HG03045 (cell line): ENCODE data around the gene ZBTB8A.
"Not testable (repeated sequence)": the region's sequence is repeated elsewhere in the genome, so short reads cannot be mapped to it uniquely, and the experiment has no call there.

Source experiments
- ATAC-seq: cut with Tn5 transposase; IDR thresholded peaks from one replicate; pipeline ENCODE4 v1.9.1; 2021; ENCODE audit warnings: mild to moderate bottlenecking, moderate library complexity; ENCODE audit not compliant: unreplicated experiment

Gene ZBTB8A

DNA sequence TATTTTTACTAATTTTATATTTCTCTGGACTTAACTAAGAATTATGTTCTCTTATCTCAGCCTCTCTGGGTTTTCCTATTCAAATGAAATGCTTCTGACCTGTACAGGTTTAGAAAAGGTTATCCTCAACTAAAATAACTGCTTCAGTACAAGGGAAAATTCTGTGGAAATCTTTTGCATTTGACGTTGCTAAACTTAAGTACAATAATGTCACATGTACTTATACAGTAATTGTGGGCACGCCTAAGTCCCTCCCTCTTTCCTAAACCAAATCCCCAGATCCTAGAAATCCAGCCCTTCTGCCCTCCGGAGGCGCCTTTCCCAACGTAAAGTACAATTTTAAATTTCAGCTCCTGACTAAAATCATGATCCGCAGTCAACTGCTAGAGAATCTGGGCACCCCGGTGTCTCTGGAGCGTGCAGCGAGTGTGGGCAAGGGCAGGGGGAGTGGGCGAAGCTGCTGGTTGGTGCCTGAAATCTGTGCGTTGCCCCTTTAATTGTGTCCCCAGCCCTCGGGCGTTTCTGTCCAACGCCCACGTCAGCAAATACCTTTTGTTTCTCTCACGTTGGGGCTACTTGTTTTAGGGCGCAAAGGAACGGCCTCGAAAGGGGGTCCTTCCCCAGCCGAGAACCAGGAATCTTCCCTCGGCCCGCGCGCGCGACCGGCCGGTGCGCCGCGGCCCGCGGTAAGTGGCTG is at the start of gene ZBTB8A:
Gene ZBTB8A, plus strand, starts transcription at position 541 of the 697 bp plus-strand sequence. CDS start 53,505 bp downstream, outside the sequence.
- no peak for ATAC-seq

DNA sequence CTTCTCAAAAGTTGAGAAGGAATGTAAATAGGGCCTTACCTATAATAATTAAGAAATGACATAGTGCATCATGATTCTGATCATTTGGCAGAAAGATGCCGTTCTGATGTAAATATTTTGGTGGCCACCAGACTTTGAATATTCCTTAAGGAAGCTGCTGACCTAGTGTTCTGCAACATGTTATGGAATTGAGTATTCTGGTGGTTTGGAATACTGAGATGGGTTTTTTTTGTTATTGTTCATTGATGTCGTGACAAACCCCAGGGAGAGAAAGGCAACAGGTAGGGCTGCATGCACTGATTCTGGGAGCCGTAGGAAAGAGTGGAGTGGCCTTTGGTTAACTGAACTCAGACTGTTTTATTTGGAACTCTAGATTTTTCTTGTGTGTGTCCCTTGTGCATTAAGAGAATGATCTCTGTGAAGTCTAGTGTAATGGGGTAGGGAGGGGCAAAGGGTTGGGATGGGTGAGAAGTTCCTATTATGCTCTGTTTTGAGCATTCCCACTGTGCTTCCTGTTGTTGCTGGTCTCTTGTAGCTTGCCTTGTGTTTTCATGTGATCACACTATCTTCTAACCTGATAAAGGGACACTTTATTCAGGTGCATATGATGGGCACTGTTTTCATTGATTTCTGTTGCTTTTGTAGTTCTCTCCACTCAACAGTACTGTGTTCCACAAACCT is 49.3 kb upstream of the ZBTB8A start:
- no peak for ATAC-seq

DNA sequence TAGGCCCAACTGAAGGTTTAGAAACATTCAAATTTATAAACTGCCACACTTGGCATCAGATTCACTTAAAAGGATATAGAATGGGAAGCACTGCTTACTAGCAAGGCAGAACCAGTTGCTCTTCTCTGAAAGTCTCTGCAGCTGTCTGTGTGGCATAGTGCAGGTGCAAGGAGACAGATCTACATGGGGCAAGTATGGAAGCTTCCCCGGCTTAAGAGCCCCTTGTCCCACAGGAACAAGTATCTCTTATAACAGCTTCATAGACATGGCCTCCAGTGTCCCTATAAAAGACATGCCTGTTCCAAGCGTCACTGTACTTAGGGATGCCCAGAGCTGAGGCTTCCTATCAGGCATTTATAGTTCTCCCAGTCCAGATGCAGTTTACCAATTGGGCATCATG is 47.8 kb upstream of the ZBTB8A start:
- no peak for ATAC-seq

DNA sequence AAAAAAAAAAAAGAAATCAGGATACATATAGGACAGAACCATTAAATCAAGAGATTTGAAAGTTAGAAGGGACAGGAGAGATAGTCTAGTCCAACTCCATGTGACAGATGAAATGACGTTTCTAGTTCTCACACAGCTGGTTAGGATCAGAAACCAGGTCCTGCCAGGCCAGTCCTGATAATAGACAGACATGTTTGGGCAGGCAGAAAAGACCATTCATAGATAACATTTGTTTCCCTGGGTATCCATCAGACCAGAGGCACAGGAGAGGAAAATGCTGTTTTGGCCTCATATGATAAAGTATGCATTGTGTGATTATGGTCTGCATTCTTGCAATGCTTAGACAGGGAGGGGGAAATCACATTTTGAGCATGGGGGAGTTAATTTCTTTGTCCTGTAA is 45.0 kb upstream of the ZBTB8A start:
- no peak for ATAC-seq

DNA sequence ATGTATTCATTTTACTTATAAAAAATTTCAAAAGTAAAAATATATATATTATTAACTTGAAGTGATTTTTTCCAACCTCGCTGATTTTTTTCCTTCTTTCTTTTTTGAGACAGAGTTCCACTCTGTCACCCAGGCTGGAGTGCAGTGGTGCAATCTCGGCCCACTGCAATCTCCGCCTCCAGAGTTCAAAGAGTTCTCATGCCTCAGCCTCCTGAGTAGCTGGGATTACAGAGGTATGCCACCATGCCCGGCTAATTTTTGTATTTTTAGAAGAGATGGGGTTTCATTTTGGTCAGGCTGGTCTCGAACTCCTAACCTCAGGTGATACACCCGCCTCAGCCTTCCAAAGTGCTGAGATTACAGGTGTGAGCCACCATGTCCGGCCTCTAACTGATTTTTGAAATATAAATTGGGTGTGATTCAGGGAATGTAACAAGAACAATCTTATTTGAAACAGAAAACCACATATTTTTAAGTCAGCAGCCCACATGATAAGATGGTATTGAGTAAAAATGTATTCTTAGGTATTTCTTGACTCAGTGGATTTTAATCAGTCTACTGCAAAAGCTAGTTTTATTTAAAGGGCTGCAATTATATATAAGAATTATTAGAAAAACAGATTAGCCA is 44.4 kb upstream of the ZBTB8A start:
- ATAC-seq = no peak

DNA sequence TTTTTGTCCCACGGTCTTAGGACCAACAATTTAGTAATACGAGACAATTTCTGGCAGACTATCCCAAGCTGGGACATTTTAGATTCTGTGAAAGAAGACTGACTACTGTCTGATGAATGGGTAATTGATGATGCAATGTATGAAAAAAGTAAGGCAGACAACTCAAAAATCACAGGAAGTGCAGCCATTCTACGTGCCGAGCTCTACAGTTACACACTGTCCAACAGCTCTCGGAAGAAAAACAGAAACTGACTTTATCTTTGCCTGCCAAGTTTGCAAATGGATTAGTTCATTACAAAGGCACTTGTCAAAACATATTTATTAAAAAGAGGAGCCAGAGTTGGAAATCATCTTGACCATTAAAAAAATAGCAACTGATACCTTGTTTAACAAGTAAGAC is 43.1 kb upstream of the ZBTB8A start:
- no peak for ATAC-seq

DNA sequence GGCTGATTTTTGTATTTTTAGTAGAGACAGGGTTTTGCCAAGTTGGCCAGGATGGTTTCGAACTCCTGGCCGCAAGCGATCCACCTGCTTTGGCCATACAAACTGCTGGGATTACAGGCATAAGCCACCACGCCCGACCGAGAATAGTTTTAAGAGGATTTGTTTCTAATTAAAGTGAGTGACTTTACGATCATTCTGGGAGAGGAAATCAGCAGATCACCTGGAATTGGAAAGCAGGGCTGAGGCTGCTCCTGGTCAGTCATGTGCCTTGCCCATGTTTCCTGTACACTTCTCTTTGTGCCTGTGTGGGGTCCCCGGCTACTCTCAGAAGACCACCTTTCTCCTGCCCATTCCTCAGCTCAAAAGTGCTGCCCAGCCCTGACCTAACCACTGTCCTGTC is 40.5 kb upstream of the ZBTB8A start:
- no peak for ATAC-seq

DNA sequence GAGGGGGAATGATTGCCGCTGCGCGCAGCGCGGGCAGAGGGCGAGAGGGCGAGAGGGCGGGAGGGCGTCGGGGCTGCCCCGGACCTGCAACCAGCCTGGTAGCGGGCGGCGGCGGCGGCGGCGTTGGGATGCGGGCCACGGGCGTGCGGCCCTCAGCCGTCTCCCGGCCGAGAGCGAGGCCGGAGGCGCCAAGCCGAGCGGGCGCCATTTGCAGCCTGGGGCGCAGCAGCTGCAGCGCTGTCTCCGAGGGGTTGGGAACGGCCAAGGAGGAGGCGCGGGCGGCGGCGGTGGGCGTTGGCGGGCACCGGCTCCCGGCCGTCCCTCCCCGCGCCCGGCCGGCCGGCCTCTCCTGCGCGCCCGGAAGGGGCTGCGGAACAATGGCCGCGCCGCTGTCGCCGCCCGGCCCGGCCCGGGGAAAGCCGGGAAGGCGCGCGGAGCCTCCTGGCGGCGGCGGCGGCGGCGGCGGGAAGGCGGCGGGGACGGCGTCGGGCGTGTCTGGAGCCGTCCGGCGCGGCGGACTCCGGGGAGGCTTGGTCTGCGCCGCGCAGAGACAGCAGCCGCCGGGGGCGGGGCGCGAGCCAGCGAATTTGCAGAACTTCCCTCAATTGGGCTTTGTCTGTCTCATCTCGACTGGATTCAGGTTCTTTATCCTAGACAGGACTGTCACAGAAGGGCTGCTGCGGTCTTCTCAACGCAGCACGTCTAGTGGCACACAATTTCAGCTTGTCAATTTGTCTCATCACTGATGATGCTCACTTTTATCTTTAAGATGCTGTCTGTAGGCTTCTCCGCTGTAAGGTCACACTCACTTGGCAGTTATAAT is 38.6 kb upstream of the ZBTB8A start:
- peak; percentile 43 for ATAC-seq

DNA sequence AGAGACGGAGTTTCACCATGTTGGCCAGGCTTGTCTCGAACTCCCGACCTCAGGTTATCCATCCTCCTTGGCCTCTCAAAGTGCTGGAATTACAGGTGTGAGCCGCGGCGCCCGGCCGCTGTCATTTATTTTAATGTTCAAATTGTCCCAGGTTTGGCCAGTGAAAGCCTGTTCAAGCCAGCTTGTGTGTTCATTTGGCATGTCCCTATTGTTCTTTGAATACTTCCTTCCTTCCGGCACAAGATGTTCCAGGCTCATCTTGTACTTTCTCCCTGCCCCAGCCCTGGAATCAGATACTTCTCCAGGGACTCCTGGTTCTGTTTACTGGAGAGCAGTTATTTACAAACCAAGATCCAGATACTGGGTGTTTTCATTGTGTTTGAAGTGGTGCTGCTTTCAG is 37.4 kb upstream of the ZBTB8A start:
- no peak for ATAC-seq

DNA sequence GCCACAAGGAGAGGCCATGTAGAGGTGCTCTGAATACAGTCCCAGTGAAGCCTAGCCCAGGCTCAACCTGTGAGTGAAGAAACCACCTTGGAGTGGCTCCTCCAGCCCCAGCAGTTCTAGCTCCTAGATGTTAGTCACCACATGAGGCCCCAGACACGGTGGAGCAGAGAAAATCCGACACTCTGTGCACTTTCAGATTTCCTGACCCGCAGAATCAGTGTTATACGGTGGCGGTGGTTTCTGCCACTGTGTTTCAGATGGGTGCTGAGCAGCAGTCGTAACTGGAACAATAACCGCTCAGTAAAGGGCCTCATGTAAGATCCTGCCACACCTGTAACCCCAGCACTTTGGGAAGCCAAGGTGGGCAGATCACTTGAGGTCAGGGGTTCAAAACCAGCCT is 36.1 kb upstream of the ZBTB8A start:
- ATAC-seq = no peak

DNA sequence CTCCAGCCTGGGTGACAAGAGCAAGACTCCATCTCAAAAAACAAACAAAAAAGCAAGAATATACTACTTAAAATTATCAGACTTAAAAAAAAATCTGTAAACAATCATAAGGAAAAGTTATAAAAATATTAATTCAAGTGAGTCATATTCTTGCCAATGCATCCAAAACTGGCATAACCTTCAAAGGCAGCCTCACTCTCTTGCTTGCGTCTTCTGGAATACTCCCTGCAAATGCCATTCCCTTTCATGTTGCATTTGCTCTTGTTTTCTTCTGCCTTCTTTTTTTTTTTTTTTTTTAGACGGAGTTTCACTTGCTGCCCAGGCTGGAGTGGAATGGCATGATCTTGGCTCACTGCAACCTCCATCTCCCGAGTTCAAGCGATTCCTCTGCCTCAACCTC is 32.2 kb upstream of the ZBTB8A start:
- no peak for ATAC-seq

DNA sequence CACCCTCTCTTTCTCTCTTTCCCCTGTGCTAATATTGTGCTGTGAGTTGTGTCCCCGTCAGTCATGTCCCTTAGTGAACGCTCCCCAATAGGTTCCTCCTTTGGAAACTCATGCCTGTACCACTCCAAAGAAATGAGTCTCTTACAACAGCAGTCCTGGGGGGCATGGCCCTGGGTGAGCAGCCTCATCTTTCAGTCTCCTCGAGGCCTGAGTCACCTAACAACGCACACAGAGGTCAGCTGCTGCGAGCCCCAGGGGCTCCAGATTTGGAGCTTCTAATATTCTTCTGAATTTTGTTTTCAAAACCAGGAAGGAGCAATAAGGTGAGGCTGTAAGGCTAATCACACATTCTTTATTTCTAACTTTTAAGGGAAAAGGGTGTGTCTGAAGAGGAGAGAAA is 30.5 kb upstream of the ZBTB8A start:
- ATAC-seq = no peak

DNA sequence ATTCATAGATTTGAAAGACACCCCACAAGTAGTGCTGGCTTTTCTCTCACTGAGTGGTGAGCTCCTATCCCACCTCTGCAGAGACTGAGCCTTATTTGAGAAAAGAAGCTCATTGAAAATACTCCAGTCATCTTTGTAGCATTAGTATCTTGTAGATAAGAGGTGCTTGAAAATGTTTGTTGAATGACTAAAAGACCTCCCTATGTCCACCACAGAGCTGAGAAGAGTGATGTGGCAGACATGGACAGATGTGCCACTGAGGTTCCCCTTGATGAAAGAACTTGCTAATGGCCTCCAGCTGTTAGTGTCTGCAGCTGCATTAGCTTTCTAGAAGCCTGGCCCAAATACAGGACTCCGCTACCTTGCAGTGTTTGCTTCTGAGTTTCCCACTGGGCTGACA is 29.3 kb upstream of the ZBTB8A start:
- ATAC-seq = no peak

DNA sequence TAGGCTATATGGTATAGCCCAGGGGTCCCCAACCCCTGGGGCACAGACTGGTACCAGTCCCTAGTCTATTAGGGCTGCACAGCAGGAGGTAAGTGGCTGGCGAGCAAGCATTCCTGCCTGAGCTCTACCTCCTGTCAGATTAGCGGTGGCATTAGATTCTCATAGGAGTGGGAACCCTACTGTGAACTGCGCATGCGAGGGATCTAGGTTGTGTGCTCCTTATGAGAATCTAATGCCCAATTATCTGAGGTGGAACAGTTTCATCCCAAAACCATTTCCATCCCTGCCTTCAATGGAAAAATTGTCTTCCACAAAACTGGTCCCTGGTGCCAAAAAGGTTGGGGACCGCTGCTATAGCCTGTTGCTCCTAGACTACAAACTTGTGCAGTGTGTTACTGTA is 22.8 kb upstream of the ZBTB8A start:
- ATAC-seq = no peak

DNA sequence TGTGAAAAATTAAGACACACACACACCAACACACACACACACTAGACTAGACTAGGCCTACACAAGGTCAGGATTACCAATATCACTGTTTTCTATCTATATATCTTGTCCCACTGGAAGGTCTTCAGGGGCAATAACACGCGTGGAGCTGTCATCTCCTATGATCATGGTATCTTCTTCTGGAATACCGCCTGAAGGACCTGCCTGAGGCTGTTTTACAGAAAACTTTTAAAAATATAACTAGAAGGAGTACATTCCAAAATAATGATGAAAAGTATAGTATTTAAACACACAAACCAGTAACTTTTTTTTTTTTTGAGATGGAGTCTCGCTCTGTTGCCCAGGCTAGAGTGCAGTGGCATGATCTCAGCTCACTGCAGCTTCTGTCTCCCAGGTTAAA is 20.3 kb upstream of the ZBTB8A start:
- ATAC-seq = no peak

DNA sequence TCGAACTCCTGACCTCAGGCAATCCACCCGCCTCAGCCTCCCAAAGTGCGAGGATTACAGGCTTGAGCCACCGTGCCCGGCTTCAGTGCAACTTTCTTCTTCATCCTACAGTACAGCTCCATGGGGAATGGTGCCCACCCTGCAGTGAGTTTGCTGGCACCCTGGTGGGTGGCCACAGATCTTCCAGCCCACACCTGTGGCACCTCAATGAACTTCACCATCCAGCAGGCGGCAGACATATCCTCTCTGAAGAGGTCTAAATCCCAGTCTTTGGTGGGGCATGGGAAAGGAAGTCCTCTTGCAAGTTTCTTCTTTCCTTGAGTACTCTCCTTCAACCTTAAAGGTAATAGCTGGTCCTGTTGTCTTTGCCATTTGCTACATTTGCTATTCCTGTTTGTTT is 18.1 kb upstream of the ZBTB8A start:
- ATAC-seq = no peak

DNA sequence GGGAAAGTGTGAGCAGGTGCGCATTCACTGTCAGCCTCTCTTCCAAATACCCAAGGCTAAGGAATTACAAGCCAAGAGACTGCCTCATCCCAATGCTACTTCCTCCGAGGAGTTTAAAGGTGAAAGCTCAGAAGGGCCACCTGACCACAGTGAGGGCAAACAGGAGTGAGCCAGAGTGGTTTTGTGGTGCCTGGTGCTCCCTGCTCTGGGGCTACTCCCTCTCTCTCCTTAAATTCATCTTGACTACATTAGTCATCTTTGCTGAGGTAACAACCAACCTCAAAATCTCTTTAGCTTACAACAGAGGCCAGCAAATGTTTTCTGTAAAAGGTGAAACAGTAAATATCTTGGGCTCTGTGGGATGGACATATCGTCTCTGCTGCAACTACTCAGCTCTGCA is 14.2 kb upstream of the ZBTB8A start:
- no peak for ATAC-seq

DNA sequence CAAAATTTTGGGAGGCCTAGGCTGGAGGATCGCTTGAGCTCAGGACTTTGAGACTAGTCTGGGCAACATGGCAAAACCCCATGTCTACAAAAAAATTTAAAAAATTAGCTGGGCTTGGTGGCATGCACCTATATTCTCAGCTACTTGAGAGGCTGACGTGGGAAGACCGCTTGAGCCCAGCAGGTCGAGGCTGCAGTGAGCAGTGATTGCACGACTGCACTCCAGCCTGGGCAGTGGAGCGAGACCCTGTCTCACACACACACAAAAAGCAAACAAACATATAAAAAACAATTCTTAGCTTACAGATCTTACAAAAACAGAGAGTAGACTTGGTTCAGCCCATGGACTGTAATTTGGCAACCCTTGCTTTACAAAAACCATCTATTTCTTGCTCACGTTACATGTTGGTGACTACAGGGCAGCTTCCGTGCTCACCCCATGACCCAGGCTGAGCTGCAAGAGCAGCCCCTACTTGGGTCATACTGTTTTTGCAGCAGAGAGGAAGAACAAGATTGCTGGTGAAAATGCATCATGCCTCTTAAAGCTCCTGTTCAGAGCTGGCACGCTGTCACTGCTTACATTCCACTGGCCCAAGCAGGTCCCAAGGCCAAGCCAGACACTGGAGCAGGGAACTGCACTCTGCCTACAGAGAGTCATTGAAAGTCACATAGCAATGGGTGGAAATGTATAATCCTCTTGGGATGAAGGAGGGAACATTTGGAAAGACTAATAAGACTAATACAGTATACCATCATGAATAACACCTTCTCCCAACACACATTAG is 13.4 kb upstream of the ZBTB8A start:
- ATAC-seq = no peak

DNA sequence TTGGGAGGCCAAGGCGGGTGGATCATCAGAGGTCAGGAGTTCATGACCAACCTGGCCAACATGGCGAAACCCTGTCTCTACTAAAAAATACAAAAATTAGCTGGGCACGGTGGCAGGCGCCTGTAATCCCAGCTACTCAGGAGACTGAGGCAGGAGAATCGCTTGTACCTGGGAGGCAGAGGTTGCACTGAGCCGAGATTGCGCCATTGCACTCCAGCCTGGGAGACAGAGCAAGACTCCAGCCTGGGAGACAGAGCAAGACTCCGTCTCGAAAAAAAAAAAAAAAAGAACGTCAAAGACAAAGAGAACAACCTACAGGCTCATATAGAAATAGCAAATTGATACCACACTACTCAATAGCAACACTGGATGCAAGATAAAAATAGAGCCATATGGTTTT is 10.7 kb upstream of the ZBTB8A start:
- not testable (repeated sequence) for ATAC-seq

DNA sequence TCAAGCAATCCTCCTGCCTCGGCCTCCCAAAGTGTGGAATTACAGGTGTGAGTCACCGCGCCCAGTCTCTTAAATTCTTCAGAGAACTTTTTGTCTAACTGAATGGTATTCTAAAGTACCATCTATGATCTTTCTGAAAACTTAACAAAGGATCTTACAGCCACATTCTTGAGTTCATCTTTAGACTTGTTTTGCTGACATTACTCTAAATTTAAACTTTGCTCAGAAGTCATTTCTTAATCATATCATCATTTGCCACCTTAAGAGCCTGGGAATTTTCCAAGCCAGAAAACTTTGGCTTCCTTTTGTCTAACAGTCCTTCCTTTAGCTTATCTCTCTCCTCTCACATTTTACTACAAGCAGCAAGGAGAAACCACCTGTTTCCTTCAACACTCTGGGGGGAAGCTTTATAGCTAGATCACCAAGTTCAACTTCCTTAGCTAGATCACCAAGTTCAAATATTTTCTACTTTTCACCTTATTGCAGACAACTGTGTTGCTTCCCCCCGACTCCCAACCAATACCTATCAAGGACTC is 5.4 kb upstream of the ZBTB8A start:
- ATAC-seq = no peak
